ENCODE data around the gene FAM229A.
"Not testable (repeated sequence)": the region's sequence is repeated elsewhere in the genome, so short reads cannot be mapped to it uniquely, and the experiment has no call there.

FAM229A gene

DNA sequence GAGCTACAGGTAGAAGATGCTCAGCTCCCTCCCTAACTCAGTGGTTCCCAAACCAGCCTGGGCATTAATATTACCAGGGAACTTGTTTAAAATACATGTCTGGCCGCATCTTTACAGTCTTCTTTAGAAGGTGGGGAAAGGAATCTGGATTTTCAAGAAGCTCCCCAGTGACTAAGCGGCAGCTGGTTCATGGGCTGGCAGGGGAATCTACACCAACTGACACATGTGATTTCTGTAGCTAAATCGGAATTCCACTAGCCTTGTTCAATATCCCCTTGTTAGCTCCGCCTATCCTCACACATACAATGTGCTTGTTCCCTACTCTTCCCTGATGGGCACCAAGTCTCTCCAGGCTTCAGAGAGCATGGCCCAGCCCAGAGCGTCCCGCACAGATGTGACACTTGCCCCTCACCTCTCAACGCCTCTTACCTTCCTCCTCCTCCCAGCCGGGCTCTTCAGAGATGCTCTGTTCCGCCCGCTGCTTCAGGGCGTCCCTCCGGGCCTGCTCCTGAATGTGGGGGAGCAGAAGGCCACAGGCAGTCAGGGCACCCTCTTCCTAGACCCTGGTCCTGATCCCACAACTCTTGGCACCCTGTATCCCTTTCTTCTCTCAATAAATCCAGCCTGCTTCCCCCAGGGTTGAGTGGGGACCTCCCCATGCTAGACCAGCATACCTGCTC, 15.4 kb upstream of the FAM229A start:
- no peak for DNase-seq (ENCODE audit: low read depth, low spot score)

DNA sequence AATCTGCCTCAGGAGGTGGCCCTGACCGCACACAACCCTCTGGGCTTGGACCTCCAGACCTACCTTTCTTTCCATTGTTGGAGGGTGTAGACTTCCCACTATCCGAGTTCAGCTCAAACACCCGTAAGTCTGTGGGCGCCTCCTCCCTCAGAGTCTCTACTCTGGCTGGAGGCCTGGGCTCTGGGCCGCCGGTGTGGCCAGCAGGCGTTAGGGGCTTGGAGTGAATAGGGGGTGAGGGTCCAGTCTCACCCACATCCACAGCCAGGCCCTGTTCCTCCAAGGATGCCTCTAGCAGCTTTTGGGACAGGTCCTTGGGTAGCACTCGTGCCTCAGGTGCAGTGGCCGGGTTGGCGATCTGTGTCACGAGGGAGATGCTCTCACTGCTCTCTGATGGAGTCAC, 13.9 kb upstream of the FAM229A start:
- no peak for DNase-seq (ENCODE audit: low read depth, low spot score)

DNA sequence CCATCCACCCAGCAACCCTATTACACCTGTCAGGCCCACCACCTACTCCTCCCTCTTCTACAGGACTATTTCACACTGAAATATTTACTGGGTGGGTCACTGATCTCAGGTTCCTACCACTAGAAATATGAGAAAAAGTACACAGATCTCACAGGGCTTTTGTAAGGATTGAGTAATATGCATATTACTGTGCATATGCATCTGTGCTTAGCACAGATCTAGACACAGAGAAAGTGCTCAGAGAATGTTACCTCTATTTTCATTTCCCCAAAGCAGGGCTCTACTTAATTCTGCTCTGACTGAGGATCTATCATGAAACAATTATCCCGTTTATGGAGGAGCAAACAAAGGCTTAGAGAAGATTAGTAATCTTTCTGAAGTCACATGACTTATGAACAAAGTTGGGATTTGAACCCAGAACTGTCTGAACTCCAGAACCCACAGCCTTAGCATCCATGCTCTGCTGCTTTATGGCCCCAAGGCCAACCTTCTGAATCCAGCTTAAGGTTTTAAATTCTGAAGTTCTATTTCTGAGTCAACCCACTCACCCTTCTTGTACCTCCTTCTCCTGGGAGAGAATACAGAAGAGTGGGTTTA, 11.8 kb upstream of the FAM229A start:
- no peak for DNase-seq (ENCODE audit: low read depth, low spot score)

DNA sequence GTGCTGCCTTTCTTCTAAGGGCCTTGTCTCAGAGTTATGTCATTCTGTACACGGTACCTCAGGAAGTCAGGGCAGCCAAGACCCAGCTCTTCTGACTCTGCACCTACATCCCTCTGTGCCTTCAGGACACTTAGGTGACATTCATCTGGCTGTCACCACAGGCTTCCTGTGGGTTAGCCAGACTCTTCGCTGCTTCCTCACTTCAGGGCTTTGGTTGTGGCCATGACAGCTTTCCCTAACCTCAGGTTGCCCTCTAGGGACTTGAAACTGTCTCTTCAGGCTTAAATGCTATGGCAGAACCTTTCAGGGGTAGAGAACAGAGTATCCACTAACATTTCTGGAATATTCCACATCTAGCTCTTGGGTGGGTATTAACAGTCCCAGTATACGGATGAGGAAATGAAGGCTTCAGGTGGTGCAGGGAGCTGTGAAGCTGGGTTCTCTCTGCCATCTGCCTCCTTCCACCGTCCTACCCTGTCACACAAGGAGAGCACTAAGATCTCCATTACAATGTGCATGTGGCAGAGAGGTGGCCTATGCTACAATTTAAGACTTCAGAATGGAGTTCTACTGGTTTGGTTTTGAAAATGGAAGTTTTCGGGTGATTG, 10.0 kb upstream of the FAM229A start:
- no peak for DNase-seq (ENCODE audit: low read depth, low spot score)

DNA sequence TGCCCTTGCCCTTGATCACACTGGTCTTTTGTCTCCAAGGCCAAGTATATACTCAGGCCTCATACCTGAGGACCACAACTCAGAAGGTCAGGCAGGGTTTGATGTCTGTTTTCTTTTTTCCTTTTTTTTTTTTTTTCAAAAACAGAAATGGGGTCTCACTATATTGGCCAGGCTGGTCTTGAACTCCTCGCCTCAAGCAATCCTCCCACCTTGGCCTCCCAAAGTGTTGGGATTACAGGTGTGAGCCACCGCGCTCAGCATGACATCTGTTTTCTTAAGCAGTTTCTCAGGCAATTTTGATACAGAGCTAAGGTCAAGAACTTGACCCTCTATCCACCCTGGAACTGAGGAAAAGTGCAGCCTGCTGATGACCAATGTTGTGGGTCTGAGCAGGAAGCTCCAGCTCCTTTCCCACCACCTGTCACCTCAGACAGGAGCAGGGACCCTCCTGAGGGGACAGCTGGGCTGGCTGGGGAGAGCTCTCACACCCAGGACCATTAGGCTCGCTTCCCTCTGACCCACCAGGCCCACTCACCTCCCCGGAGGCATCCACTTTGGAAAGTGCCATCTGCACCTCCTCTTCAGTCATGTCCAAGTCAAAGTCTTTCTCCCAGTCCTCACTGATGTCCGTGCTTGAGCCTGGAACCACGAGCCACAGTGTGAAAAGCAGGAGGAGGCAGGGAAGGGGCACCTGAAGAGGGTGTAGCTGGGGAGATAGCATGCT, 5.8 kb upstream of the FAM229A start:
- DNase-seq (ENCODE audit: low read depth, low spot score) = no peak

DNA sequence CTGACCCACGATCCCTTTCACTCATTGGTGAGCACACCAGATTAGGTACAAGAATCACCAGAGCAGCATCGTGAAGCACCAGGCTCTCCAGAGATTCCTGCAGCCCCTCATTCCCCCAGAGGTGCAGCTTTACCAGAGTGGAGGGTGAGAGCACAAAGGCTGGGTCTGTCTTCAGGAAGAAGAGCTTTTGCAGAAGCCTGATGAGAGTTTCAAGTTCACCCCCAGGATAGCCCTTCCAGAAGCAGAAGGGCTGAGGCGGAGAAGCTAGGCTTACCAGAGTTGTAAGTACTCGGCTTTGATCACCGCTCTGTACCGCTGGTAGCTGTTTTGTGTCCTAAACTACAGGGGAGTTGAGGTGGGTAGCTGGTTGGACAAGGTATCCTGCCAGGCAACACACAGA, 3.2 kb upstream of the FAM229A start:
- DNase-seq (ENCODE audit: low read depth, low spot score) = no peak

DNA sequence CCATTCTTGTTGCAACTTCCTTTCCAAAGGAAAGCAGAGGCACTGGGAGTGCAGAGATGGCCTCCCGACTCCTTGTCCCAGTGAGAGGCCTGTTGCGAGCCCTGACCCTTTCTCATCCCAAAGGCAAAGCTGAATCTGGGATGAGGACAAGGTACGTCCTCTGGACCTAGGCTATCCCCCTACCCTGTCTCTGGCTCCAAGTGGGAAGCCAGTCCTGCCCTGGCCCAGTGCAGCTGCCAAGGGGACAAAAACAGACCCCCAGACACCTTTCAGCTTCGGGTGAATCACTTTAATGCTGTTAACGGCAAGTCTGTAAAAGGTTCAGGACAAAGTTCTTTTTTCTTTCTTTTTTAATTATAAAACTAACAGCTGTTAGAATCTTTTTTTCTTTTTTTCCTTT, 2.6 kb upstream of the FAM229A start:
- no peak for DNase-seq (ENCODE audit: low read depth, low spot score)

DNA sequence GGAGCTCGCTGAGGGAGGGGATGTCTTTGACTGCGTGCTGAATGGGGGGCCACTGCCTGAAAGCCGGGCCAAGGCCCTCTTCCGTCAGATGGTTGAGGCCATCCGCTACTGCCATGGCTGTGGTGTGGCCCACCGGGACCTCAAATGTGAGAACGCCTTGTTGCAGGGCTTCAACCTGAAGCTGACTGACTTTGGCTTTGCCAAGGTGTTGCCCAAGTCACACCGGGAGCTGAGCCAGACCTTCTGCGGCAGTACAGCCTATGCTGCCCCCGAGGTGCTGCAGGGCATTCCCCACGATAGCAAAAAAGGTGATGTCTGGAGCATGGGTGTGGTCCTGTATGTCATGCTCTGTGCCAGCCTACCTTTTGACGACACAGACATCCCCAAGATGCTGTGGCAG, 1.4 kb upstream of the FAM229A start:
- no peak for DNase-seq (ENCODE audit: low read depth, low spot score)

DNA sequence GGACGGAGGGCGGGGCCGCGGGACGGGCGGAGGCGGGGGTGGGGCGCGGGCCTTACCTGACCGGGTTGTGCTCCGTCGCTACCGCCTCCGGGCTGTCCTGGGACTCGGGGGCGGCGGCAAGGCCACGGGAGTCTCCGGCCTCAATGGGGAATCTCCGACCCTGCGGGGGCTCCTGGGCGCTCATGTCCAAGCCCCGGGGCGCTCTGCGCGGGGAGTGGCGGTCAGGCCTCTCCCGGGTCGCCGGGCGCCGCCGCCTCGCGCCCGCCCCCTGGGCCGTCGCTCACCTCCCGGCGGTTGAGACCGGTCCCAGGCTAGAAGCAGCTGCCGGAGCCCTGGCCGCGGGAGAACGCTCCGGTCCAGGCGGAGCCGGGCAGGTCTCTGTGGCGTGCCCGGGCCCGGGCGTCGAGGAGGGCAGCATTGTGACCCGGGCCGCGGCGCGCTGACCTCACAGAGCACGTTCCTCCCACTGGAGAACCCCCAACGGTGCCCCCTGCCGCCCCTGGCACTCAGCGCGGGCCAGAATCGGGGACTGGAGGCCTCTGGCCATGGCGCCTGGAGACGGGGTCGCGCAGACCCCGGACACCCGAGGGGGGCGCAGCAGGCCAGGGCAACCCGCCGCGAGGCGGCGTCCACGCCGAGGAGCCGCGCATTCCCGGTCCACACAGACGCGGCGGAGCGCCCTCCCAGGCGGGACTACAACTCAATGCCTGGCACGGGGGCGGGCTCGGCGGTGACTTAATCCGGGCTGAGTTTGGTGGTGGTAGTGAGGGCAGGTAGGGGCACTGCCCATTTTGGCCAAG, 411 bp downstream of the FAM229A start:
- peak; percentile 70 for DNase-seq (ENCODE audit: low read depth, low spot score)

DNA sequence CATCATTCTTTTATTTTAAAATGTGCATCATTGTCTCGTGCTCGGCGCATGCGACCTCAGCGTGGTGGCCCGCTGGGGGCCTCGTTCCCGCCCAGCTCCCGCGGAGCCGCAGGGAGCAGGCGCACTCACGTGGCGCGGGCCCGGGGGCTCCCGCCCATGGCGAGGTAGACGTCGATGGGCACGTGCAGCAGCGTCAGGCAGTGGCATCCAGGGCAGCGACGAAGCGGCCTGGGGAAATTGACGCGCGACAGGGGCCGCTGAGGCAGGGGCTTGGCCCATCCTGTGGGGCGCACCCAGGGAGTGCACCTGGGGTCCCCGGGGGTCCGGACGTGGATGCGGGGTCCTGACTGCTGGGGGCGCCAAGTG, 994 bp downstream of the FAM229A start:
- DNase-seq (ENCODE audit: low read depth, low spot score) = no peak

DNA sequence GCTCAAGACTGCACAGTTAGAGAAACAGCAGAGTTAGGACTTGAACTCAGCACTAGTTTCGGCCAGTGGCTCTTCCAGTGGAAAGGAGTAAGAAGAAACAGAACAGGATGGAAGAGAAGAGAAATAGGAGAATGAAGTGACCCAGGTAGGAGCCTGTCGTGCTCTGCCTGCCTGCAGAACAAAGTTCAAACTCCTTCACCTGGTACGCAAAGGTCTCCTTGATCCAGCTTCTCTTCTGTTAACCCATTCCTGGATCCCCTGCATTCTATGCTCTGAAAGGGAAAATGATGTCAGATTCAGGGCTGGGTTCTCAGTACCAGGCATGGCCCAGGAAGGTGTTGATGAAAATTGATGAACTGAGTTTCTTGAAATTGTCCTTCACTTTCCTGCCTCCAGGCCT, 3.9 kb downstream of the FAM229A start:
- DNase-seq (ENCODE audit: low read depth, low spot score) = no peak

DNA sequence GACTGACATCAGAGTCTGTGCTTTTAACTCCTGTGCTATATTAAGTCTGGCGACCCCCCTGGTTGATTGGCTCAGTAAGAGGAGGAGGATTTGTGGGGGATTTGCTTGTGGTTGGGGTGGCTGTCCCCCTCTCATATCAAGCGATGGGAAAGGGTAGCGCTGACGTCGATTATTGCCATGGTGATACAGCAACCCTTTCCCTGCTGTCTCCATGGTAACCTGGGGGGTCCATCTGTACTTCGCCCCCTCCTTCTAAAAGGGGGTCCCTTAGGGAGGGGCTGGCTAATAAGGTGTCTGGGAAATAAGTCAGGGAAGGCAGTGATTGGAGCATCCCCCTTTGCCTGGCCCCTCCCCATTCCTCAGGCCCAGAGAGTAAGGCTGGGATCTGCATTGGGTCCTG, 4.7 kb downstream of the FAM229A start:
- no peak for DNase-seq (ENCODE audit: low read depth, low spot score)

DNA sequence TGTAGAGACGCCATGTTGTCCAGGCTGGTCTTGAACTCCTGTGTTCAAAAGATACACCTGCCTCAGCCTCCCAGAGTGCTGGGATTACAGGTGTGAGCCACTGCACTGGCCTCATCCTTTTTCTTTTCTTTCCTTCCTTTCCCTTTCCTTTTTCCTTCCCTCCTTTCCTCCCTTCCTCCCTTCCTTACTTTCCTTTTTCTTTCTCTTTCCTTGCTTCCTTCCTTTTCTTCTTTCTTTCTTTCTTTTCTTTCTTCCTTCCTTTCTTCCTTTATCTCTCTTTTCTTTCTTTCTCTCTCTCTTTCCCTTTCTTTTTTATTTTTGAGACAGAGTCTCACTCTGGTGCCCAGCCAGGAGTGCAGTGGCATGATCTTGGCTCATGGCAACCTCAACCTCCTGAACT, 5.8 kb downstream of the FAM229A start:
- DNase-seq (ENCODE audit: low read depth, low spot score) = no peak

DNA sequence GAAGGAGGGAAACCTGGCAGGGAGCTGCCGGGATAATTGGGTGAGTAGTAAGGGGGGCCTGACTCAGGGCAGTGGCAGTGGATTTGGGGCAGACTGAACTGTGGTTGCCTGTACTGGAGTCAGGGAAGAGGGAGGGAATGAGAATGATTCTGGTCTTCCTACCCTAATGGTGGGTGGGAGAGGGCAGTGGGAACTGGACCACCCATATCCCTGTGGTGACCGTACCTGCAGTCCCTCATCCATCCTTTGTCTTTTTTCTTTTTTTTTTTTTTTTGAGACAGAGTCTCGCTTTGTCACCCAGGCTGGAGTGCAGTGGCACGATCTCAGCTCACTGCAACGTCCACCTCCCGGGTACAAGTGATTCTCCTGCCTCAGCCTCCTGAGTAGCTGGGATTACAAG, 6.5 kb downstream of the FAM229A start:
- DNase-seq (ENCODE audit: low read depth, low spot score) = not testable (repeated sequence)

DNA sequence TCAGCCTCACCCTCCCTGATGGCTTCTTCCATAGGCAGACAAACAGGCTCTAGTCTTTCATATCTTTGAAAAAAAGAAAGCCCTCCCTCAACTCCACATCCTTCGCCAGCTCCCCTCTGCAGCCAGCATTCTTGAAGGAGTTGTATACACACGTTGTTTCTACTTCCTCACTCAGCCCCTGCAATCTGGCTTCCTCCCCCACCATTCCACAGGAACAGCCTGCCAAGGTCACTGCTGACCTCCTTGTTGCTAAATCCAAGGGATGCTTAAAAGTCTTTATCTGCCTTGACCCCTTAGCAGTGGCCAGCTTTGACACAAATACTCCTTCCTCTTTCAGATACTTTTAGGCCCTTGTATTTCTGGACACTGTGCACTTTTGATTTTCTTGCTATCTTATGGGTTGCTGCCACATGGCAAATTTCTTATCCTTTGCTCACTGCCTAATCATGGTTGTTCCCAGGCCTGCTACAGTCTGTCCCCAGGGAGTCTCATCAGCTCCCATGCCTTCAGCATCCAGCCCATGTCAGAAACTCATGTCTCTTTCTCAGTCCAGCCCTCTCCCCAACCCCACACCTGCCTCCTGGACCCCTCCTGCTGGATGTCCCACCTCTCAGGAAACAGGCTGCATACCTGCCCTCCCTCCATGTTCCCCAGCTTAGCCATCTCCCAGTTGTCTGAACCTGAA, 8.3 kb downstream of the FAM229A start:
- no peak for DNase-seq (ENCODE audit: low read depth, low spot score)

DNA sequence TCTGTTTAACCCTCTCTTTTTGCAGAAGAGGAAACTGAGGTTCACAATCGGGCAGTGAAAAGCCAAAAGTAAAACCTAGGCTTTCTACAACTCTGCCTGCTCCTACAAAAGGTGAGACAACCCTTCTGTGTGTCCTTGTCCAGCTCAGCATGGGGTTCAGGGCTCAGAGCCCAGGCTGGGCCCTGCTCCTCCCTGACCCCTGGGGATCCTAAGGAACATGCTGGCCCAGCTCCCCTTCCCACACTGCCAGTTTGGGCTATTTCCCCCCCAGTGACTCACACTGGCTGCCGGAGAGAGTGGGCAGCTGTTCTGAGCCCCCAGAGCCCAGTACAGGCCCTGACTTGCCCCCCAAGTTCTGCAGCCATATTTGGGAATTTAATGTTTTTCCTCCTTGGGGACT, 8.9 kb downstream of the FAM229A start:
- no peak for DNase-seq (ENCODE audit: low read depth, low spot score)

DNA sequence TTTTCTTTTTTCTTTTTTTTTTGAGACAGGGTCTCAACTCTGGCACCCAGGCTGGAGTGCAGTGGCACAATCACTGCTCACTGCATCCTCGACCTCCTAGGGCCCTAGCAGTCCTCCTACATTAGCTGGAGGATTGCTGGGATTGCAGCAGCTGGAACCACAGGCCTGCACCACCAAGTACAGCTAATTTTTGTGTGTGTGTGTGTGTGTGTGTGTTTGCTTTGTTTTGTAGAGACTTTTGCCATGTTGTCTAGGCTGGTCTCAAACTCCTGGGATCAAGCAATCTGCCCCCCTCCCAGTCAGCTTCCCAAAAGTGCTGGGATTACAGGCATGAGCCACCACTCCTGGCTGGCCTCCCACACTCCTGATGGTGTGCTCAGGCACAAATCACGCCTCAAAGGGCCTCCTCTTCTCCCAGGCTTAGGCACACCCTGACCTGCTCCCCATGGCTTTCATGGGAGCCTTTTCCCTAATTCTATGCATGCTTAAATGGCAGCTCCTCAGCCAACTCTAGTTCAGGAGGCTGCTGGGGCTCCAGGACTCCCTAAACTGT, 9.4 kb downstream of the FAM229A start:
- no peak for DNase-seq (ENCODE audit: low read depth, low spot score)

DNA sequence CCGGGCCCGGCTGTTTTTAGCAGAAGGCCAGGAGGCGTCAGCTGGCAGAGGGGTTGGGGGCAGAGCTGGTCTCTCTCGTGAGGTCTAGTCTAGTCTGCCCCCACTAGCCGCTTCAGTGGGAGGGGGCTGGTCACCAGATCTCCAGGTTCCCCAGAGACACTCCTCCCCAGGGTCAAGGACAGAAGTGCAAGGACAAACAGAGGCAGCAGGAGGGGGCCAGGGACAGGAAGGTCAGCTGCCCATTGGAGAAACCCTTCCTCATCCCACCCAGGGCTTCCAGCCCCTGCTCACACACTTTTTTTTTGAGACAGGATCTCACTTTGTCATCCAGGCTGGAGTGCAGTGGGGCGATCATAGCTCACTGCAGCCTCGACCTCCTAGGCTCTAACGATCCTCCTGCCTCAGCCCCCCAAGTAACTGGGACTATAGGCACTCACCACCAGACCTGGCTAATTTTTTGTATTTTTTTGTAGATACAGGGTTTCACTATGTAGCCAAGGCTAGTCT, 10.0 kb downstream of the FAM229A start:
- DNase-seq (ENCODE audit: low read depth, low spot score) = no peak

DNA sequence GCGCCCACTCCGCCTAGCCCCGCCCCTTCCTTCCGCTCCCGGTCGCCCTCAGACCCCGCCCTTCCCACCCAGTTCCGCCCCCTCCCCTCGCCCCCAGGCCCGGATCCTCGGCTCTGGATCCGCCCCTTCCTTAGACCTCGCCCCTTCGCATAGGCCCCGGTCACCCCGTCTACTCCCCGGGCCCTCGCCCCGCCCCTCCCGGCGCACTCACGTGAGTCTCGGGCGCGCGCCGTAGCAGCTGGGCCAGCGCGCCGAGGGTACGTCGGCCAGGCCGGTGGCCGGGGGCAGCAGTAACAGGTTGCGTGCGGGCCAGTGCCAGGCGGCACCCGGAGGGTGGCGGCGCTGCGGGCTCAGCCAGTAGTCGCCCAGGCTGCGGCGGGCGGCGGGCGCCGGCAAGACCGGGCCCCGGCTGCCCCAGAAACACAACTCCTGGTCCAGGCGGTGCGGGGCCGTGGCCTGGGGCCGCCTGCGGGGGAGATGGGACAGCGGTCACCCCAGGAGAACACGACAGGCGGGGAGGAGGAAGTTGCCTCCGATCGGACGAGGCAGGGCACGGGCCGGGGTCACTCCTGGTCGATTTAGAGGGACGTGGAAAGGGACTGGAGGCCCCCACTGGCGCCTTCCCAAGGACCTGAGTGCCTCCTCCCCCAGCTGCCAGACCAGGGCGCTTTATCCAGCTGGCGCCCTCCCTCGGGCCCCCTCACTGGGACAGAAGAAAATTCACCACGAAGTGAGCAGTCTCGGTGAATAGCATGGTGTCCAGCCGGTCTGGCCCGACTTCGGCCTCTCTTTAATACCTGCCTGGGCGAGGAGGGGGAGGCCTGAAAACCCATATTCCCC, 10.7 kb downstream of the FAM229A start:
- DNase-seq (ENCODE audit: low read depth, low spot score) = peak; percentile 87
